ENCODE data around the gene RENBP.

Gene RENBP

GRCh38 chrX:153919281-153919680, 25.2 kb downstream of the RENBP start:
- DNase-seq (ENCODE audit: low spot score) = no peak

DNA sequence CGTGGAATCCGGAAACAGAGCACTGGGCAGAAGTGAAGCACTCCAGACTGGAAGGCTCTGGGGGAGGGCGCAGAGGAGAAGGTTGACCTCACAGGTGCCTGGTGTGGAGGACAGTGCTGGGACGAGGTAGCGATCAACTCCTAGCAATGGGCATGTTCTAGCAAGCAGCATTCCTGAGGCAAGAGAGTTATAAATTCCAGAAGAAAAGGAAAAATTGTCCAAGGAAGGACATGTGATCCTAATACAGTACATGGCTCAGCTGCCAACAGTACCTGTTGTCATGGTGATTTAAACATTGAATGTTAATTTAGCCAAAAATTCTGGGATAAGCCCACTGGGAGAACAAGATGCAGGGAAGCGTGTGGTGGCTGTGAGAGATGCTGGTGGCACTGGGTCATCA, 26.6 kb downstream of the RENBP start:
- no peak for DNase-seq (ENCODE audit: low spot score)

- no peak for DNase-seq (ENCODE audit: low spot score)
Observed at GRCh38 chrX:153913701-153914100, 30.7 kb downstream of the RENBP start.

GRCh38 chrX:153913211-153913610, 31.2 kb downstream of the RENBP start:
- DNase-seq (ENCODE audit: low spot score) = no peak

DNA sequence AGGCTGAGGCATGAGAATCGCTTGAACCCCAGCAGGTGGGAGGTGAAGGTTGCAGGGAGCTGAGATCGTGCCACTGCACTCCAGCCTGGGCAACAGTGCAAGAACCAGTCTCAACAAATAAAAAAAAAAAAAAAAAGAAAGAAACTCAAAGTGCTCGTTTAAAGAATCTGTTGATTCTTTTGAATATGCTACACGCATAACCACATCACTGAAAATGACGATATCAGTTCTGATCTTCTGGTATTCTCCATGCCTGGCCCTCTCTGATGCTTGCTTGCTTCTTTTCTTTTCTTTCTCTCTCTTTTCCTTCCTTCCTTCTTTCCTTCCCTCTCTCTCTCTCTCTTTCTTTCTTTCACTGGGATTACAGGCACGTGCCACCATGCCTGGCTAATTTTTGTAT, 32.6 kb downstream of the RENBP start:
- no peak for DNase-seq (ENCODE audit: low spot score)

DNA sequence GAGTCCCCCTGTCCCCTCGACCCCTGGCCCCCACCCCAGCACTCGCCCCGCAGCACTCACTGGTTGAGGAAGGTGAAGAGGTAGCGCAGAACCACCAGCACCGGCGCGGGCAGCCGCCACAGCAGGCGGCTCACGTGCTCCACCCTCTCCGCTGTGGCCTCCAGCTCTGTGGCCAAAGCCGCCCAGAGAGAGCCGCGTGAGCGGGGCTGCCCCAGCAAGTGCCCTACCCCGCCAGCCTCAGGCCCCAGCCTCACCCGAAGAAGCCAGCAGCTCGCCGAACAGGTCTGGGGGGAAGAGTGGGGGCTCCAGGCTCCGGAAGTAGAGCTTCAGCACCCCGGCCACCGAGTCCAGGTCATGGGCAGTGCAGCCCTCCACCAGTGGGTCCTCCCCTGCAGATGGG, 34.0 kb downstream of the RENBP start:
- DNase-seq (ENCODE audit: low spot score) = no peak

DNA sequence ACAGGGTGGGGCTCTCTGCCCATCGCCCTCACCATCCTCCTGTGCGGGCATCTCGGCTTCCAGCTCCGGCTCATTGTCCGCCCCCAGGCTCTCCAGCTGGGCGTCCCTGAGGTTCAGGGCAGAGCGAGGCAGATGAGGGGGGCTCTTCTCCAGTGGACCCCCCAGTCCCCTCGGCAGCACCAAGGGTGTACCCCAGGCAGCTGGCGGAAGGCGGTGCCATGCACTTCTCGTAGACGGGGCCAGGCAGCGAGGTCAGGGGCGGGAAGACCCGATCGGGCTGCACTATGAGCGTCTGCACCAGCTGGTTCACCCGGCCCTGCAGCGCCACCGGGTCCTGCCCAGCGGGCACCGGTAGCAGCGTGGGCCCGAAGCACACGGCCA, 34.5 kb downstream of the RENBP start:
- no peak for DNase-seq (ENCODE audit: low spot score)

DNA sequence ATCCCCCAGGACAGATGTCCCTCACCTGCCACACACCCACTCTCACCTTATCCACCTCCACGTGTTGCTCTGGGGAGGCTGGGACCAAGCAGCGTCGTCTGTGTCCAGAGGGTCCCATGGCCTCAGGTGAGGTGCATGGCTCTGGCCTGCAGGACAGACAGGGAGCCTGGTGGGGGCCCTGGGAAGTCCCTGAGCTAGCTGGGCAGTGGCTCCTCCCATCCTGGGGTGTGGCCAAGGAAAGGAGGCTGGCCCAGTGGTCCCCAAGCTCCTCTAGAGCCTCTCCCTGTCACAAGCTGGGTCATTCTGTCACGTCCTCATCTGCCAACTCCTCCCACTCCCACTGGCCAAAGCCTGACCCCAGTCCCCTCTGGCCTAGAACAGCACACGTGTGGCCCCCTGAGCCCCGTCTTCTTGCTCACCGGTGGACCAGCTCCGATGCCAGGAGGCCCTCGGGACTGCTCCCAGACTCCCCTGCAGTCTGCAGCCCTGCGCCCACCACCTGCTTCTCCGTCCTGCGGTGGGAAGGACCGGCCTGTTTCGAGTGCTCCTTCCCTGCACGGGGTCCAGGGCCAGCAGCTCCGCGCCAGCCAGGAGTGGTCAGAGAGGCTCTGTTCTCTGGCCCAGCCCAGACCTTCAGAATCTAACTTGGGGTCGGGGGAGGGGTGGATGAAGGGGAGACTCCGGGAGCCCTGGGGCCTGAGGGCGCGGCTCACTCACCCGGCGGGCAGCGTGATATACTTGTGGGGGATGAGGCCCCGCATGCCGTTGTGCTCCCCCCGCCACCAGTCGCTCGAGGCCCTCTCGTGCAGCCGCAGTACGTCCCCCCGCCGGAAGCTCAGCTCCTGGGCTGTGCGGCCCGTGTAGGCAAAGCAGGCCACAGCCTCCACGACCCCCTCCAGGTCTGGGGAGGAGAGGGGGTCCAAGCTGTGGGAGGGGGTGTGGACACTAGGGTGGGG, 35.1 kb downstream of the RENBP start:
- DNase-seq (ENCODE audit: low spot score) = no peak

- no peak for DNase-seq (ENCODE audit: low spot score)
Observed at GRCh38 chrX:153908219-153908860, 36.1 kb downstream of the RENBP start.

GRCh38 chrX:153907456-153907855, 37.0 kb downstream of the RENBP start:
- DNase-seq (ENCODE audit: low spot score) = no peak

DNA sequence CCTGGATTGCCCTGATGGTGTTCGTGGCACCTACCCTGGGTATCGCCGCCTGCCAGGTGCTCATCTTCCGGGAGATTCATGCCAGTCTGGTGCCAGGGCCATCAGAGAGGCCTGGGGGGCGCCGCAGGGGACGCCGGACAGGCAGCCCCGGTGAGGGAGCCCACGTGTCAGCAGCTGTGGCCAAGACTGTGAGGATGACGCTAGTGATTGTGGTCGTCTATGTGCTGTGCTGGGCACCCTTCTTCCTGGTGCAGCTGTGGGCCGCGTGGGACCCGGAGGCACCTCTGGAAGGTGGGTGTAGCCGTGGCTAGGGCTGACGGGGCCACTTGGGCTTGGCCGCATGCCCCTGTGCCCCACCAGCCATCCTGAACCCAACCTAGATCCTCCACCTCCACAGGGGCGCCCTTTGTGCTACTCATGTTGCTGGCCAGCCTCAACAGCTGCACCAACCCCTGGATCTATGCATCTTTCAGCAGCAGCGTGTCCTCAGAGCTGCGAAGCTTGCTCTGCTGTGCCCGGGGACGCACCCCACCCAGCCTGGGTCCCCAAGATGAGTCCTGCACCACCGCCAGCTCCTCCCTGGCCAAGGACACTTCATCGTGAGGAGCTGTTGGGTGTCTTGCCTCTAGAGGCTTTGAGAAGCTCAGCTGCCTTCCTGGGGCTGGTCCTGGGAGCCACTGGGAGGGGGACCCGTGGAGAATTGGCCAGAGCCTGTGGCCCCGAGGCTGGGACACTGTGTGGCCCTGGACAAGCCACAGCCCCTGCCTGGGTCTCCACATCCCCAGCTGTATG, 38.1 kb downstream of the RENBP start:
- DNase-seq (ENCODE audit: low spot score) = no peak

- no peak for DNase-seq (ENCODE audit: low spot score)
Observed at GRCh38 chrX:153905481-153906095, 38.9 kb downstream of the RENBP start.

DNA sequence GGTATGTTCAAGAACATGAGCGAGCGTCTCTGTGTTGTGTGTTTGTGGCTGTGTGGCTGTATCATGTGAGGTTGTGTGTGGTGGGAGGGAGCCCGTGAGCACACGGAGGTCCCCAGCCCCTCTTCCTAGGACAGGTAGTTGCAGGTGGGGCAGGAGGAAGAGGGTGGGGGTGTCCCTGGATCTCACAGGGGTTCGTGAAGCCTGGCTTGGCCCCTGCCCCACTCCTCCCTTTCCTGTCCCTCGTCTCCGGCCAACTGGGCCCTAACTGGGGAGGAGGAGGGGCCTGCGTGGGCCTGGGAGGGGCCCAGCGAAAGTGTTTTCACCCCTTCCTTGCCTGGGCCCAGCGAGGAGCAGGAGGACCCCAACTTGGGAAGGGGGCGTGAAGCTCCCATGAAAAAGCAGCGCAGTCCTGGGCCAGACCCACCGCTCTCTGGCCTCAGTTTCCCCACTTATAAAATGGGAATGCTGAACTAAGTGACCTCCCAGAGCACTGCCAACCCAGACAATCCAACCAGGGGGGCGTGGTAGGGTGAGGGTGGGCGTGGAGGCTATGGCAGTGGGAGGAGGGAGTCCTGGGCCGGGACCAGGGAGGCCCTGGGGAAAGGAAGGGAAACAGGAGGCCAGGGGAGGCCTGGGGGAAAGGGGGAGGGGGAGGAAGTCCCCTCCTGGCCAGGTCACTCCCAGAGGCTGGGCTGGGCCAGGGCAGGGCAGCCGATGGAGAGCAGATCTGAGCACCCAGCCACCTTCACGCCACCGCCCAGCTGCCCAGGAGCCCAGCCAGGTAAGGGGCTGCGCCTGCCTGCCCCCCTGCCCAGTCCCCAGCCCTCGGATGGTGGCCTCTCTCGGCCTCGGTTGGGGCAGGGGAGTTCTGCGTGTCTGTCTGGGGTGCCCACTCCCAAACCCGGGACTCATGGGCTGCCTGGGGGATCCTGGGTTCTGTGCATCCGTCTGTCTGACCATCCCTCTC, 40.2 kb downstream of the RENBP start, which contains the start of gene AVPR2:
Gene AVPR2 (plus strand): TSS at position 683 of the 967 bp plus-strand sequence. CDS start 473 bp downstream, outside the sequence.
- DNase-seq (ENCODE audit: low spot score) = no peak

DNA sequence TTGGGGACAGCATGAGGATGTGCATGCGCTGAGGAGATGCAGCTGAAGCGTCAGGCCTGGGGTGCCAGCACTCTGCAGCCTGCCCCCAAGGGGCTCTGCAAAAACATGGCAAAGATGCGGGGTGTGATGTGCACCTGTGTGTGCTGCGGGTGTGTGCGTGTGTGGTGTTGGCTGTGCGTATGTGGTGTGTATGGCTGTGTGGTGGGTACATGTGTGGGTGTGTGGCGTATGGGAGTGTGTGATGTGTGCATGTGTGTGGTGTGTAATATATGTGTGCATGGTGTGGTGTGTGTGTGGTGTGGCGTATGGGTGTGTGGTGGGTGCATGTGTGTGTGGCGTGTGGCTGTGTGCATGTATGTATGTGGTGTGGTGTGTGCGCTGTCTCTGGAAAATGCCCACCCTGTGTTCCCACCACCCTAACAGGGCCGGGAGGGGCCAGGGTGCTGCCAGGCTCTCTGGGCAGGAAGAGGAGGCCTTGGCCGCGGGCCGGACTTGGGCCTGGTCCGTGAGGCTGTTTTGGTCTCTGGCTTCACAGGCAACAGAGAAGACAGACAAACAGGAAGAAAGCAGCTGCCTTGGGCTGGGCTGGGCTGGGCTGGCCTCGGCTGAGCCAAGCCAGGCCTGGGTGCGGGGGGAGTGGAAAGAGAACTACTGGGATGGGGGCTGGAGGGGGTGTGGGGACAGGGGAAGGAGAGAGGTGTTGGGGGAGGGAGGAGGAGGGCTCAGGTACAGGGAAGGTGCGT, 41.0 kb downstream of the RENBP start:
- no peak for DNase-seq (ENCODE audit: low spot score)

GRCh38 chrX:153902385-153902784, 42.1 kb downstream of the RENBP start:
- DNase-seq (ENCODE audit: low spot score) = no peak

- DNase-seq (ENCODE audit: low spot score) = no peak
Observed at GRCh38 chrX:153901753-153902140, 42.7 kb downstream of the RENBP start.

- DNase-seq (ENCODE audit: low spot score) = peak; percentile 89
Observed at GRCh38 chrX:153900831-153901752, 43.4 kb downstream of the RENBP start.

- no peak for DNase-seq (ENCODE audit: low spot score)
Observed at GRCh38 chrX:153897899-153898298, 46.5 kb downstream of the RENBP start.

DNA sequence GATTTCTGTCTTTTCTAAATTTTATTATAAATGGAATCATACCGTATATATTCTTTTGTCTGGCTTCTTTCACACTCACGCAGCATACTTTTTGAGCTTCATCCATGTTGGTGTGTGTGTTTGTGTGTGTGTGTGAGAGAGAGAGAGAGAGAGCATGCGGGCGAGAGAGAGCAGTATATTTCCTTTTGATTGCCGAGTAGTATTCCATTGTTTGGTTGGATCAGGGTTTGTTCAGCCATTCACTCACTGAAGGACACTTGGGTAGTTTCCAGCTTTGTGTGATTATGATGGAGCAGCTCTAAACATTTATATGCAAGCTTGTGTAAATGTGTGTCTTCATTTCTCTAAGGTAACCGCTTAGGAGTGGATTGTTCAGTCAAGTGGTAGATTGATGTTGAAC, 55.3 kb downstream of the RENBP start:
- no peak for DNase-seq (ENCODE audit: low spot score)
